Measurements from ENCODE around the gene MUC12.
"Not testable (repeated sequence)": the region's sequence is repeated elsewhere in the genome, so short reads cannot be mapped to it uniquely, and the experiment has no call there.

MUC12 gene, protein sequence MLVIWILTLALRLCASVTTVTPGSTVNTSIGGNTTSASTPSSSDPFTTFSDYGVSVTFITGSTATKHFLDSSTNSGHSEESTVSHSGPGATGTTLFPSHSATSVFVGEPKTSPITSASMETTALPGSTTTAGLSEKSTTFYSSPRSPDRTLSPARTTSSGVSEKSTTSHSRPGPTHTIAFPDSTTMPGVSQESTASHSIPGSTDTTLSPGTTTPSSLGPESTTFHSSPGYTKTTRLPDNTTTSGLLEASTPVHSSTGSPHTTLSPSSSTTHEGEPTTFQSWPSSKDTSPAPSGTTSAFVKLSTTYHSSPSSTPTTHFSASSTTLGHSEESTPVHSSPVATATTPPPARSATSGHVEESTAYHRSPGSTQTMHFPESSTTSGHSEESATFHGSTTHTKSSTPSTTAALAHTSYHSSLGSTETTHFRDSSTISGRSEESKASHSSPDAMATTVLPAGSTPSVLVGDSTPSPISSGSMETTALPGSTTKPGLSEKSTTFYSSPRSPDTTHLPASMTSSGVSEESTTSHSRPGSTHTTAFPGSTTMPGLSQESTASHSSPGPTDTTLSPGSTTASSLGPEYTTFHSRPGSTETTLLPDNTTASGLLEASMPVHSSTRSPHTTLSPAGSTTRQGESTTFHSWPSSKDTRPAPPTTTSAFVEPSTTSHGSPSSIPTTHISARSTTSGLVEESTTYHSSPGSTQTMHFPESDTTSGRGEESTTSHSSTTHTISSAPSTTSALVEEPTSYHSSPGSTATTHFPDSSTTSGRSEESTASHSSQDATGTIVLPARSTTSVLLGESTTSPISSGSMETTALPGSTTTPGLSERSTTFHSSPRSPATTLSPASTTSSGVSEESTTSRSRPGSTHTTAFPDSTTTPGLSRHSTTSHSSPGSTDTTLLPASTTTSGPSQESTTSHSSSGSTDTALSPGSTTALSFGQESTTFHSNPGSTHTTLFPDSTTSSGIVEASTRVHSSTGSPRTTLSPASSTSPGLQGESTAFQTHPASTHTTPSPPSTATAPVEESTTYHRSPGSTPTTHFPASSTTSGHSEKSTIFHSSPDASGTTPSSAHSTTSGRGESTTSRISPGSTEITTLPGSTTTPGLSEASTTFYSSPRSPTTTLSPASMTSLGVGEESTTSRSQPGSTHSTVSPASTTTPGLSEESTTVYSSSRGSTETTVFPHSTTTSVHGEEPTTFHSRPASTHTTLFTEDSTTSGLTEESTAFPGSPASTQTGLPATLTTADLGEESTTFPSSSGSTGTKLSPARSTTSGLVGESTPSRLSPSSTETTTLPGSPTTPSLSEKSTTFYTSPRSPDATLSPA (N-terminal part only)

DNA sequence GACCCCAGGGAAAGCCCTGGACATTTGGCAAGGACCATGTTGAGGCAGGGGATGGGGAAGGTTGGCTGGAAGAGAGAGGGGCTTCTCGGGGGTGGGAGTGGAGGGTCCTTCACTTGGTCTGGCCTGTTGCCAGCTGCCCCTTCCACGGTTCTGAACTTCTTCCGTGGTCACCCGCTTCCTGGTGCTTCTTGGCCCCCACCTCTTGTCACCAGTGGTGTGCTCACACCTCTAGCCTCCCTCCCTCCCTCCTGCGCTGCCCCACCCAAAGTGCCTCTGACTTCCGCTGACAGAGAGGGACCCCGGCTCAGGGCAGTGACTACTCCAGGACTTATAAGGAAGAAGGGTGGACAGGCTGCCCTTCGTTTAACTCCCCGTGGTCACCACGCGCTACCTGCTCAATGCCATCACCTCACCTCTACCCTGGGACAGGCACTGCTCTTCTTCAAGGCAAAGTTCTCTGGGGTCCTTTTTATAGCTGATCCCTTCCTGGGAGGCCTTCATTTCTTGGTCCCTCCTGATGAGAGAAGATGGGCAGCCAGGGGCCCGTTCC is at the start of gene MUC12:
Gene MUC12, plus strand, starts transcription at position 500 of the 550 bp plus-strand sequence. CDS start 58 bp downstream, outside the sequence.
- DNase-seq (ENCODE audit: extremely low read depth, low read depth) = no peak
- no peak within 1 kb of the TSS for H3K4me3 ChIP-seq (replicated peaks; ENCODE audit: low read depth, low read length)
- TF ChIP-seq, protein P1, sequence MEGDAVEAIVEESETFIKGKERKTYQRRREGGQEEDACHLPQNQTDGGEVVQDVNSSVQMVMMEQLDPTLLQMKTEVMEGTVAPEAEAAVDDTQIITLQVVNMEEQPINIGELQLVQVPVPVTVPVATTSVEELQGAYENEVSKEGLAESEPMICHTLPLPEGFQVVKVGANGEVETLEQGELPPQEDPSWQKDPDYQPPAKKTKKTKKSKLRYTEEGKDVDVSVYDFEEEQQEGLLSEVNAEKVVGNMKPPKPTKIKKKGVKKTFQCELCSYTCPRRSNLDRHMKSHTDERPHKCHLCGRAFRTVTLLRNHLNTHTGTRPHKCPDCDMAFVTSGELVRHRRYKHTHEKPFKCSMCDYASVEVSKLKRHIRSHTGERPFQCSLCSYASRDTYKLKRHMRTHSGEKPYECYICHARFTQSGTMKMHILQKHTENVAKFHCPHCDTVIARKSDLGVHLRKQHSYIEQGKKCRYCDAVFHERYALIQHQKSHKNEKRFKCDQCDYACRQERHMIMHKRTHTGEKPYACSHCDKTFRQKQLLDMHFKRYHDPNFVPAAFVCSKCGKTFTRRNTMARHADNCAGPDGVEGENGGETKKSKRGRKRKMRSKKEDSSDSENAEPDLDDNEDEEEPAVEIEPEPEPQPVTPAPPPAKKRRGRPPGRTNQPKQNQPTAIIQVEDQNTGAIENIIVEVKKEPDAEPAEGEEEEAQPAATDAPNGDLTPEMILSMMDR (IDR thresholded peaks at IDR 0.05; ENCODE audit: low read depth, low read length, missing control alignments) = no peak

DNA sequence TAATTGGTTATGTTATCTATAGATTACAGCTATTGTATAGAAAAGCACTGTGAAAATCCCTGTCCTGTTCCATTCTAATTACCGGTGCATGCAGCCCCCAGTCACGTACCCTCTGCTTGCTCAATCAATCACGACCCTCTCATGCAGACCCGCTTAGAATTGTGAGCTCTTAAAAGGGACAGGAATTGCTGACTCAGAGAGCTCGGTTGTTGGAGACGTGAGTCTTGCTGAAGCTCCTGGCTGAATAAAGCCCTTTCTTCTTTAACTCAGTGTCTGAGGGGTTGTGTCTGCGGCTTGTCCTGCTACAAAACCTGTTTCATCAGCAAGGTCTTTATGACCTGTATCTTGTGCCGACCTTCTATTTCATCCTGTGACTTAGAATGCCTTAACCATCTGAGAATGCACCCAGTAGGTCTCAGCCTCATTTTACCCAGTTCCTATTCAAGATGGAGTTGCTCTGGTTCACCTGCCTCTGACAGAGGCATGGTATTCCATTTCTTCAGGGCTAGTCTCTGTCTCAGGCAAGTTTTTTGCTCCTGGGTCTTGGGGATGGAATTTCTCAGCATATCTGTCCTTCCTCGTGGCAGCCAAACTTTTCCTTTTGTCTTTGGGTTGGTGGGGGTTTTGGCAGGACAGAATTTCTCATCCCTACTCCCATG is 49.5 kb upstream of the MUC12 start:
- not testable (repeated sequence) for DNase-seq (ENCODE audit: extremely low read depth, low read depth); H3K4me3 ChIP-seq (replicated peaks; ENCODE audit: low read depth, low read length)

DNA sequence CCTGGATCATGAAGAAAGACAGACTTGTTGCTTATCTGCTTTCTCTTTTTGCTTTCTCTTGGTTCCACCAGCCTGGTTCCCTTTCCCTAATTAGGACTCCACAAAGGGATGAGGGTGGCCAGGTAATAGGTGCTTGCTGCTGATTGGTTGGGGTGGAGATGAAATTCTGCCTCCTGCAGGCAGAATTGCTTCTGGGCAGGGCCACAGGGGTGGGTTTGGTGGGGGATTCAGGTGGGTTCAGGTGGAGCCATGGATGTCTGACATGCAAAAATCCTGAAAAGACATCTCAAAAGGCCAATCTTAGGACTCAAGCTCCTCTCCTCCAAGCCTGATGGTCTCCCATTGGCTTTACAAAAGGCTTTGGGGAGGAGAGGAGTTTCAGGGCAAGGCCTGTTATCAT is 48.3 kb upstream of the MUC12 start:
- H3K4me3 ChIP-seq (replicated peaks; ENCODE audit: low read depth, low read length) = no peak overlapping the region
- TF ChIP-seq, protein P1 (IDR thresholded peaks at IDR 0.05; ENCODE audit: low read depth, low read length, missing control alignments) = no peak
- DNase-seq (ENCODE audit: extremely low read depth, low read depth) = no peak

DNA sequence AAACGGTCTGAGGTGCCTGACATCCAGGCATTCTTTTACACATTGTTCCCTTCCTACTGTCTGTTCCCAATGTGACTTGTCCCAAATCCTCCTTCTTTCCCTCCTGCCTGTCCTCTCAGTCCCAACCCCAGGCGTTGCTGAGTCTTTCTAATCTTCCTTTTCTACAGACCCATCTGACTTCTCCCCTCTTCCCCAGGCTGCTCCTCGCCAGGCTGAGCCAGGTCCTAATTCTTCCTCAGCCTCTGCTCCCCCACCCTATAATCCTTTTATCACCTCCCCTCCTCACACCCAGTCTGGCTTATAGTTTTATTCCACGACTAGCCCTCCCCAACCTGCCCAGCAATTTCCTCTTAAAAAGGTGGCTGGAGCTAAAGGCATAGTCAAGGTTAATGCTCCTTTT is 45.7 kb upstream of the MUC12 start:
- not testable (repeated sequence) for H3K4me3 ChIP-seq (replicated peaks; ENCODE audit: low read depth, low read length); DNase-seq (ENCODE audit: extremely low read depth, low read depth)

DNA sequence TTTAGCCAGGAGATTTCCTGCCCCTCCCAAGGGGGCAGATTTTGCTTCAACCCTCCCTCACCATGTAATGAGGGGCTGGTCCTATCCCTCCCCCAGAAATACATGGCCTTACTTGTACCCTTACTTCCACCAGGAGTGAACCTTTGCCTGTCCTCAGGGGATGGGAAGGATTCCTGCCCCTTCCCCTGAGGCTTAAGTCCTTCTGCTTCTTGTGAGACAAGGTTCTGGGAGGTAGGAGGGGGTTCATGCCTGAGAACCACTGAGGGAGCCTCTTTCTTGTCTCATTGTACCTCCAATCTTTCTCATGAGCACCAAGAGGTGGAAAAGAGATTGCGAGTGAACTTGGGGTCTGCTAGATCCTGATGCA is 39.6 kb upstream of the MUC12 start:
- no peak overlapping the region for H3K4me3 ChIP-seq (replicated peaks; ENCODE audit: low read depth, low read length)
- DNase-seq (ENCODE audit: extremely low read depth, low read depth) = no peak

DNA sequence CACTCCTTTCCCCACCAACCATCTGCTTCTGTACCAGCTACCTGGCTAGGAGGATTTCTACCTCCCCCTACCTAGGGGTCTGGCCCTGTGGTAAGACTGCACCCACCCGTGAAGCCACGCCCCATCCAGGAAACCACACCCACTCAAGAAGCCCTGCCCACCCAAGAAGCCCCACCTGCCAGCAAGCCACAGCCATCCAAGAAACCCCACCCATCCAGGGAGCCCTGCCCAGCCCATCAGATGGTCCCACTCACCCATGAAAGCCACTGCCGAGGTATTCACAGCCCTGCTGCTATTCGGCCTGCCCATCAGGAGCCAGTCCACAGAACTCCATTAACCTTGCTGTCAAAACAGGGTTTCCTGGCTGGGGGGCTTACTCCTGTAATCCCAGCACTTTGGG is 35.6 kb upstream of the MUC12 start:
- TF ChIP-seq, protein P1 (IDR thresholded peaks at IDR 0.05; ENCODE audit: low read depth, low read length, missing control alignments) = no peak
- no peak overlapping the region for H3K4me3 ChIP-seq (replicated peaks; ENCODE audit: low read depth, low read length)
- no peak for DNase-seq (ENCODE audit: extremely low read depth, low read depth)

More for the DNA sequence above, 39.6 kb upstream of the MUC12 start:
- TF ChIP-seq, protein P1 (IDR thresholded peaks at IDR 0.05; ENCODE audit: low read depth, low read length, missing control alignments) = no peak

DNA sequence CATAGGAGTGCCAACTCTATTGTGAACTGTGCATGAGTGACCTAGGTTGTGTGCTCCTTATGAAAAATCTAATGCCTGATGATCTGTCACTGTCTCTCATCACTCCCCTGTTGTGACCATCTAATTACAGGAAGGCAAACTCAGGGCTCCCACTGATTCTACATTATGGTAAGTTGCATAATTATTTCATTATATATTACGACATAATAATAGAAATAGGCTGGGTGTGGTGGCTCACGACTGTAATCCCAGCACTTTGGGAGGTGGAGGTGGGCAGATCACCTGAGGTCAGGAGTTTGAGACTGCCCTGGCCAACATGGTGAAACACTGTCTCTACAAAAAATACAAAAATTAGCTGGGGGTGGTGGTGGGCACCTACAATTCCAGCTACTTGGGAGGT is 34.0 kb upstream of the MUC12 start:
- DNase-seq (ENCODE audit: extremely low read depth, low read depth); H3K4me3 ChIP-seq (replicated peaks; ENCODE audit: low read depth, low read length): not testable (repeated sequence)

DNA sequence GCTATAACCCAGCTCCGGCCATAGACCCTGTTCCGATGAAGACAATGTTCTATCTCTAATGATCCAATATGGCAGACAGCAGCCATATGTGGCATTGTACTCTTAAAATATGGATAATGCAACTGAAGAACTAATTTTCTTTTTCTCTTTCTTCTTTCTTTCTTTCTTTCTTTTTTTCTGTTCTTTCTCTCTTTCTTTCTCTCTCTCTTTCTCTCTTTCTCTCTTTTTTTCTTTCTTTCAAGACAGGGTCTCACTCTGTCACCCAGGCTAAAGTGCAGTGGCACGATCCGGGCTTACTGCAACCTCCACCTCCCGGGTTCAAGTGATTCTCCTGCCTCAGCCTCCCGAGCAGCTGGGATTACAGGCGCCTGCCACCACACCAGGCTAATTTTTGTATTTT is 33.2 kb upstream of the MUC12 start:
- DNase-seq (ENCODE audit: extremely low read depth, low read depth) = not testable (repeated sequence)

More for the DNA sequence above, 33.2 kb upstream of the MUC12 start:
- H3K4me3 ChIP-seq (replicated peaks; ENCODE audit: low read depth, low read length) = not testable (repeated sequence)

All from HFF-Myc (cell line).